GM12878 (cell line): ENCODE data around the gene COL23A1.

Source experiments
- CTCF ChIP-seq, 3 experiments: IDR thresholded peaks in 2 of 3; conservative IDR thresholded peaks in 1 of 3; 2 replicates each; pipeline ENCODE4 v1.5.1; 2011; ENCODE audit warnings: low read depth in 3 of 3, low read length in 3 of 3, mild to moderate bottlenecking in 3 of 3, control low read depth in 2 of 3, moderate library complexity in 2 of 3, inconsistent platforms in 1 of 3, mixed read lengths in 1 of 3; ENCODE audit not compliant: control insufficient read depth in 2 of 3, insufficient read depth in 1 of 3; ENCODE audit errors: extremely low read depth in 1 of 3
- MEF2A ChIP-seq: IDR thresholded peaks from 2 replicates; pipeline ENCODE4 v1.6.1; 2011; ENCODE audit warnings: low read depth, mild to moderate bottlenecking, low read length, moderate library complexity; ENCODE audit not compliant: insufficient read depth
- ZBTB33 ChIP-seq: fragments of 450-650 bp; IDR thresholded peaks from 2 replicates; pipeline ENCODE4 v1.6.1; 2017; ENCODE audit warnings: mild to moderate bottlenecking
- ZNF24 ChIP-seq: fragments of 450-650 bp; IDR thresholded peaks from 2 replicates; pipeline ENCODE4 v1.6.1; 2017; ENCODE audit warnings: antibody characterized with exemption, mild to moderate bottlenecking

- TF ChIP-seq CTCF (IDR thresholded peaks at IDR 0.05 in 2 of 3, conservative IDR thresholded peaks at IDR 0.05 in 1 of 3; ENCODE audit: control insufficient read depth in 2 of 3, extremely low read depth in 1 of 3, insufficient read depth in 1 of 3, low read depth in 3 of 3, low read length in 3 of 3) (no peak), ZNF24 (no peak), ZBTB33 (no peak), MEF2A (no peak)
These were observed 299.8 kb downstream of the COL23A1 start for GRCh38 chr5:178290376-178290775.
